Astrocyte of the cerebellum (primary cell): ENCODE results near the gene CNIH1.
"Not testable (repeated sequence)": the region's sequence is repeated elsewhere in the genome, so short reads cannot be mapped to it uniquely, and the experiment has no call there.

Experiments used
- DNase-seq: peaks from one replicate; pipeline ENCODE4 v3.0.0-alpha.2; 2011; ENCODE audit warnings: low read depth
- H3K4me3 ChIP-seq: 2 replicates; pipeline ENCODE4 v1.5.1; 2011; ENCODE audit warnings: mild to moderate bottlenecking, low read depth, low read length, moderate library complexity
- CTCF ChIP-seq: IDR thresholded peaks from 2 replicates; pipeline ENCODE4 v1.5.1; 2012; ENCODE audit warnings: low read length, low read depth, moderate library complexity, mild to moderate bottlenecking; ENCODE audit errors: missing control alignments
- in situ Hi-C: cut with HindIII; loops from 2 replicates; pipeline ENCODE4 v1.10.0; 2017; ENCODE audit warnings: low sequenced_read_pairs

The CNIH1 gene

GRCh38 chr14:54396493-54397335 lies 44.5 kb downstream of the CNIH1 start, which contains the start of gene CDKN3:
Gene CDKN3 (plus strand): TSS chr14:54397007. CDS start chr14:54397069, 62 bp downstream.
- peak; percentile 37 for TF ChIP-seq CTCF
- DNase-seq, result peak; percentile 98
- in situ Hi-C loops, result no loop called here

GRCh38 chr14:54396183-54396492 lies 45.0 kb downstream of the CNIH1 start:
- DNase-seq, result no peak
- no peak for TF ChIP-seq CTCF
- in situ Hi-C loops, result no loop called here
- peak overlapping the region; percentile 79 for H3K4me3 ChIP-seq

More at GRCh38 chr14:54396493-54397335, 44.5 kb downstream of the CNIH1 start, which contains the start of gene CDKN3:
- peak within 1 kb of the TSS; percentile 79 for H3K4me3 ChIP-seq

- DNase-seq, result no peak
- H3K4me3 ChIP-seq, result no peak overlapping the region
- no peak for TF ChIP-seq CTCF
- in situ Hi-C loops, result no loop called here
These were observed 45.5 kb downstream of the CNIH1 start for GRCh38 chr14:54395716-54396115.

GRCh38 chr14:54395284-54395683 lies 45.9 kb downstream of the CNIH1 start:
- TF ChIP-seq CTCF, result no peak
- H3K4me3 ChIP-seq, result no peak overlapping the region
- in situ Hi-C loops, result no loop called here
- DNase-seq, result no peak

GRCh38 chr14:54394596-54394995 lies 46.6 kb downstream of the CNIH1 start:
- in situ Hi-C loops, result no loop called here
- TF ChIP-seq CTCF, result no peak

GRCh38 chr14:54392986-54393884 lies 47.9 kb downstream of the CNIH1 start:
- DNase-seq, H3K4me3 ChIP-seq, in situ Hi-C loops: not testable (repeated sequence)

More at GRCh38 chr14:54394596-54394995, 46.6 kb downstream of the CNIH1 start:
- no peak for DNase-seq
- no peak overlapping the region for H3K4me3 ChIP-seq
